Measurements from ENCODE around the gene WIF1.

The WIF1 gene

GRCh38 chr12:65126482-65126881 is 5.4 kb upstream of the WIF1 start:
- no peak for DNase-seq (ENCODE audit: extremely low spot score)
- TF ChIP-seq HDGF (IDR thresholded peaks at IDR 0.05; ENCODE audit: borderline replicate concordance) (no peak), NFRKB (IDR thresholded peaks at IDR 0.05) (no peak), FOXK2 (IDR thresholded peaks at IDR 0.05) (no peak), TARDBP (IDR thresholded peaks at IDR 0.05) (no peak), SUZ12 (IDR thresholded peaks at IDR 0.05) (no peak)
- CTCF ChIA-PET, result no interaction called here
- POLR2A ChIA-PET, result no interaction called here

GRCh38 chr12:65125975-65126374 is 4.9 kb upstream of the WIF1 start:
- TF ChIP-seq SUZ12 (IDR thresholded peaks at IDR 0.05) (no peak), FOXA1 (IDR thresholded peaks at IDR 0.05) (no peak), HDGF (IDR thresholded peaks at IDR 0.05; ENCODE audit: borderline replicate concordance) (no peak), CTBP1 (IDR thresholded peaks at IDR 0.05; ENCODE audit: borderline replicate concordance) (no peak), NFRKB (IDR thresholded peaks at IDR 0.05) (no peak), FOXM1 (IDR thresholded peaks at IDR 0.05; ENCODE audit: borderline replicate concordance) (no peak), ZNF384 (IDR thresholded peaks at IDR 0.05) (no peak), BHLHE40 (IDR thresholded peaks at IDR 0.05; ENCODE audit: borderline replicate concordance) (no peak), ARNT (IDR thresholded peaks at IDR 0.05) (no peak), SP1 (IDR thresholded peaks at IDR 0.05) (no peak), FOXK2 (IDR thresholded peaks at IDR 0.05) (no peak), PKNOX1 (IDR thresholded peaks at IDR 0.05) (no peak), LEF1 (IDR thresholded peaks at IDR 0.05; ENCODE audit: borderline replicate concordance) (no peak), ELF4 (IDR thresholded peaks at IDR 0.05) (no peak), TARDBP (IDR thresholded peaks at IDR 0.05) (no peak), L3MBTL2 (conservative IDR thresholded peaks at IDR 0.05) (no peak)
- ChIA-PET POLR2A (no interaction called here), CTCF (no interaction called here)
- no peak for DNase-seq (ENCODE audit: extremely low spot score)

GRCh38 chr12:65125247-65125646 is 4.1 kb upstream of the WIF1 start:
- no peak for DNase-seq (ENCODE audit: extremely low spot score)
- POLR2A ChIA-PET, result no interaction called here
- TF ChIP-seq FOXK2 (IDR thresholded peaks at IDR 0.05) (no peak), TARDBP (IDR thresholded peaks at IDR 0.05) (no peak), ZNF384 (IDR thresholded peaks at IDR 0.05) (no peak), HDGF (IDR thresholded peaks at IDR 0.05; ENCODE audit: borderline replicate concordance) (no peak), BHLHE40 (IDR thresholded peaks at IDR 0.05; ENCODE audit: borderline replicate concordance) (no peak), SUZ12 (IDR thresholded peaks at IDR 0.05) (no peak)
- CTCF ChIA-PET, result no interaction called here

GRCh38 chr12:65123435-65124063 is 2.4 kb upstream of the WIF1 start:
- TF ChIP-seq ZNF384 (IDR thresholded peaks at IDR 0.05) (peak; percentile 80), FOXK2 (IDR thresholded peaks at IDR 0.05) (no peak)
- POLR2A ChIA-PET, result no interaction called here
- CTCF ChIA-PET, result interaction anchor here (0.6 to 1.9 kb wide), 3 partner anchors 12 to 58 kb away, joined by 3 to 8 read pairs (median 4); no protein-coding TSS in a partner anchor
- DNase-seq (ENCODE audit: extremely low spot score), result peak; percentile 26

- POLR2A ChIA-PET, result no interaction called here
Observed at GRCh38 chr12:65122703-65123102, 1.6 kb upstream of the WIF1 start.

GRCh38 chr12:65121956-65122469 is 908 bp upstream of the WIF1 start:
- POLR2A ChIA-PET, result no interaction called here
- no peak for DNase-seq (ENCODE audit: extremely low spot score)

More at GRCh38 chr12:65122703-65123102, 1.6 kb upstream of the WIF1 start:
- DNase-seq (ENCODE audit: extremely low spot score), result no peak
- CTCF ChIA-PET, result interaction anchor here (0.6 to 1.9 kb wide), 4 partner anchors 11 to 232 kb away, joined by 3 to 4 read pairs (median 4); no protein-coding TSS in a partner anchor
- TF ChIP-seq CTBP1 (IDR thresholded peaks at IDR 0.05; ENCODE audit: borderline replicate concordance), result no peak
- TF ChIP-seq LEF1 (IDR thresholded peaks at IDR 0.05; ENCODE audit: borderline replicate concordance), result no peak
- TF ChIP-seq FOXM1 (IDR thresholded peaks at IDR 0.05; ENCODE audit: borderline replicate concordance), result no peak
- TF ChIP-seq ELF4 (IDR thresholded peaks at IDR 0.05), result no peak

More at GRCh38 chr12:65121956-65122469, 908 bp upstream of the WIF1 start:
- TF ChIP-seq L3MBTL2 (conservative IDR thresholded peaks at IDR 0.05) (no peak), ELF4 (IDR thresholded peaks at IDR 0.05) (no peak), NFRKB (IDR thresholded peaks at IDR 0.05) (no peak), TARDBP (IDR thresholded peaks at IDR 0.05) (no peak), ZNF384 (IDR thresholded peaks at IDR 0.05) (no peak), BHLHE40 (IDR thresholded peaks at IDR 0.05; ENCODE audit: borderline replicate concordance) (no peak), SUZ12 (IDR thresholded peaks at IDR 0.05) (no peak), FOXM1 (IDR thresholded peaks at IDR 0.05; ENCODE audit: borderline replicate concordance) (no peak), SP1 (IDR thresholded peaks at IDR 0.05) (no peak), FOXK2 (IDR thresholded peaks at IDR 0.05) (no peak), PKNOX1 (IDR thresholded peaks at IDR 0.05) (no peak), HDGF (IDR thresholded peaks at IDR 0.05; ENCODE audit: borderline replicate concordance) (no peak), CTBP1 (IDR thresholded peaks at IDR 0.05; ENCODE audit: borderline replicate concordance) (no peak), FOXA1 (IDR thresholded peaks at IDR 0.05) (no peak)
- CTCF ChIA-PET, result interaction anchor here (1.9 kb wide), 1 partner anchor 10 kb away, joined by 4 read pairs; no protein-coding TSS in a partner anchor

Measured in HEK293T (cell line).